Measurements from ENCODE around the gene OR2C1. TPM values are rescaled to one million over a fixed set of nuclear protein-coding genes. Genes with fewer than 3 reads are reported as not detected.

The OR2C1 gene
- total RNA-seq, 1 donor = not detected

DNA sequence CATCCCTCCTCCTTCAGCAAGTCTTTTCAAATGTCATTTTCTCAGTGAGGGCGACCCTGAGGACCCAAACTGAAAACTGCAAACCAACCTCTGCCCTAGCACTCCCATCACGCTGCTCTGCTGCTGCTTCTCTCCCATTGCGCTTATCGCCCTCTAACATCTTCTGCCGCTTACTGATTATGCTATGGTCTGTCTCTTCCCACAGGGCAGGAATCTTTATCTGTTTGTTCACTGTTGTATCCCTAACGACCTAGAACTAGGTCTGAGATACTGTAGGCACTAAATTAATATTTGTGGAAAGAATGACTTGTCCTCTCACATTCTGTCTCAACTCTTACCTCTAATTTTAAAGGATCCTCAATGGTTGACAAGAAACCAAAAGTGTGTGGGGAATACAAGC is 32.6 kb downstream of the OR2C1 start:
- DNase-seq (ENCODE audit: low read depth) = no peak
- TF ChIP-seq, protein P1, sequence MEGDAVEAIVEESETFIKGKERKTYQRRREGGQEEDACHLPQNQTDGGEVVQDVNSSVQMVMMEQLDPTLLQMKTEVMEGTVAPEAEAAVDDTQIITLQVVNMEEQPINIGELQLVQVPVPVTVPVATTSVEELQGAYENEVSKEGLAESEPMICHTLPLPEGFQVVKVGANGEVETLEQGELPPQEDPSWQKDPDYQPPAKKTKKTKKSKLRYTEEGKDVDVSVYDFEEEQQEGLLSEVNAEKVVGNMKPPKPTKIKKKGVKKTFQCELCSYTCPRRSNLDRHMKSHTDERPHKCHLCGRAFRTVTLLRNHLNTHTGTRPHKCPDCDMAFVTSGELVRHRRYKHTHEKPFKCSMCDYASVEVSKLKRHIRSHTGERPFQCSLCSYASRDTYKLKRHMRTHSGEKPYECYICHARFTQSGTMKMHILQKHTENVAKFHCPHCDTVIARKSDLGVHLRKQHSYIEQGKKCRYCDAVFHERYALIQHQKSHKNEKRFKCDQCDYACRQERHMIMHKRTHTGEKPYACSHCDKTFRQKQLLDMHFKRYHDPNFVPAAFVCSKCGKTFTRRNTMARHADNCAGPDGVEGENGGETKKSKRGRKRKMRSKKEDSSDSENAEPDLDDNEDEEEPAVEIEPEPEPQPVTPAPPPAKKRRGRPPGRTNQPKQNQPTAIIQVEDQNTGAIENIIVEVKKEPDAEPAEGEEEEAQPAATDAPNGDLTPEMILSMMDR (IDR thresholded peaks at IDR 0.05; ENCODE audit: insufficient read depth, low read depth, low read length) = no peak
- H3K4me3 ChIP-seq (ENCODE audit: low read depth, low read length) = no peak overlapping the region

DNA sequence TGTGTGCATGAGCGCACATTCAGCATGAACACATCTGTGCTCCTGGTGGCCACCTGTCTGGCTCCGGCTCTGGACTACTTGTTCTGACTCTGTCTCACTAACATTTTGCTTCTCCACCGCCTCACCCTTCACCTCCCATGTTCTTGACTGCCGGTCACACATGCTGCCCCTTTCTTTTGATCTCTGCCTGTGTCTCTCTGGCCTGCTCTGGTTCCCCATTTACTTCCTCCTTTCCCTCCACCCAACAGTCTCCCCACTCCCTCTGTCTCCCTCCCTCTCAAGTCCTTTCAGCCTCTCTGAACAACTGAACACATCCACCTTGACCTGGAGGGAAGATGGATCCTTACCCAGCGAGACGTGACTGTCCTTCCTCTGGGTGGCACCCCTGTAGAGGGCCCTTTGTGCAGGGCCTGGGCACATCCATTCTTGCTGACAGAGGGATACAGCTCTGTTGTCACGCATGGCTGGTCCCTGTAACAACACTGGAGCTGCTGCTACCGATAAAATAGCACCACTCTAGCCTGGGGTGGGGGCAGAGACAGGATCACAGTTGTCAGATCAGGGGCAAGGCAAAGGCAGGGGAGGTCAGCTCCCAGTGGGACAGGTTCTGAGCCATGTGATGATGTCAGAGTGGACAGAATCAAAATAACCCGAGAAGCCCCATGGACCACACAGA is 34.1 kb downstream of the OR2C1 start:
- H3K4me3 ChIP-seq (ENCODE audit: low read depth, low read length) = no peak overlapping the region
- no peak for DNase-seq (ENCODE audit: low read depth)
- TF ChIP-seq, protein P1 (IDR thresholded peaks at IDR 0.05; ENCODE audit: insufficient read depth, low read depth, low read length) = no peak

DNA sequence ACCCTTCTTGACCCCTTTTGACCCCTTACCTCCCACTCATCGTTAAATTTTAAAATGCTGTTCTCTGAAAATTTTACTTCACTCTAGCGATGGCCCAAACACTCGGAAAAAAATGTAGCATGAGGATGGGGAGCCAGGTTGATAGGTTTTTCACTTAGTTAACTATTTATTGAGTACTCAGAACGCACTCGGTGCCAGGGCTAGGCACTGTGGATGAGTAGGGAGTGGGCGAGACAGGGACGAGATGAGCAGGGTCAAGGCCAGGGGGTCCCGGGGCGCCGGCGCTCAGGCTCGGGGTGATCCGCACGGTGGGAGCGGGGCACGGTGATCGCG is 44.7 kb downstream of the OR2C1 start:
- no peak for DNase-seq (ENCODE audit: low read depth)
- TF ChIP-seq, protein P1 (IDR thresholded peaks at IDR 0.05; ENCODE audit: insufficient read depth, low read depth, low read length) = no peak
- peak overlapping the region; percentile 69 for H3K4me3 ChIP-seq (ENCODE audit: low read depth, low read length)

DNA sequence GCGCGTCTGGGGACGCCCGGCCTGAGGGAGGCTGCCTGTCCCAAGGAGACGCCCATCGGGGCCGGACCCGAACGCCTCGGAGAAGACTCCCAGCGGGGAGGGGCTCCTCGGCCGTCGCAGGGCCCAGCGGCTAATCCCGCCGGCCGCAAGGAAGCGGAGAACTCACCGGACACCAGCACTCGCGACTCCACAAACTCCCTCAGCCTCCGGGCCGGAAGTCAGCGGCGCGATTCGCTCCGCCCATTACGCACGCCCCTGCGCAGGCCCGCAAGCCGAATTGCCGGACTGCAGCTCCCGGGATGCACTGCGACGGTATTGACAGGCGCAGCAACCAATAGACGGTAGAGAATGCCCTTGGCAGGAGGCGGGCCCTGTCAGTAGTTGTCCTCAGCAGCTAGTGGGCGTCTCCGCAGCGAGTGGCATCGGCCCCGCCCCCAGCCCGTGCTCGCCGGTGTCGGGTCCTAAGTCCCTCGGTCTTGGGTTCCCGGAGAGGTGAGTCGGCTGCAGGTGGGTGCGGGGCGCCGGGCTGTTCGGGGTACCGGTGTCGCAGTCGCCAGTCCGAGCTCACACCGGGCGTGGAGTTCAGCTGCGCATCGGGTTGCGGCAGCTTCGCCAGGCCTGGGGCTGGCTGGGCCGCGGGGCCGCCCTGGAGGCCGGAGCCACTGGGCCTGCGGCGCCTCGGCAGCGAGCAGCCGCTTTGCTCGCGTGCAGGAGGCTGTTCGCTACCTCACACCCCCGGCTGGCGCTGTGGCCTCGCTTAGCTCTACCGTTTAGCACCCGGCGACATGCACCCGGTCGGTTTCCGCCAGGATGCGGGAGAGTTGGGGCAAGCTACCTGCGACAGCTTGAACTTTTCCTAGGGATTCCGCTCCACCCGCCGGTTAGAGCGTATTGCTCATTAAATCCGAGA is 45.3 kb downstream of the OR2C1 start, which contains the start of the genes ZNF174 and ZSCAN32:
TSS of gene ZNF174 (plus strand) at position 437 of the 910 bp plus-strand sequence. CDS start 790 bp downstream, outside the sequence.
TSS of gene ZSCAN32 (minus strand) at position 226 of the 910 bp plus-strand sequence. CDS start 3,447 bp downstream, outside the sequence.
- DNase-seq (ENCODE audit: low read depth) = peak; percentile 99
- TF ChIP-seq, protein P1 (IDR thresholded peaks at IDR 0.05; ENCODE audit: insufficient read depth, low read depth, low read length) = no peak
- peak within 1 kb of the TSS; percentile 69 for H3K4me3 ChIP-seq (ENCODE audit: low read depth, low read length)

DNA sequence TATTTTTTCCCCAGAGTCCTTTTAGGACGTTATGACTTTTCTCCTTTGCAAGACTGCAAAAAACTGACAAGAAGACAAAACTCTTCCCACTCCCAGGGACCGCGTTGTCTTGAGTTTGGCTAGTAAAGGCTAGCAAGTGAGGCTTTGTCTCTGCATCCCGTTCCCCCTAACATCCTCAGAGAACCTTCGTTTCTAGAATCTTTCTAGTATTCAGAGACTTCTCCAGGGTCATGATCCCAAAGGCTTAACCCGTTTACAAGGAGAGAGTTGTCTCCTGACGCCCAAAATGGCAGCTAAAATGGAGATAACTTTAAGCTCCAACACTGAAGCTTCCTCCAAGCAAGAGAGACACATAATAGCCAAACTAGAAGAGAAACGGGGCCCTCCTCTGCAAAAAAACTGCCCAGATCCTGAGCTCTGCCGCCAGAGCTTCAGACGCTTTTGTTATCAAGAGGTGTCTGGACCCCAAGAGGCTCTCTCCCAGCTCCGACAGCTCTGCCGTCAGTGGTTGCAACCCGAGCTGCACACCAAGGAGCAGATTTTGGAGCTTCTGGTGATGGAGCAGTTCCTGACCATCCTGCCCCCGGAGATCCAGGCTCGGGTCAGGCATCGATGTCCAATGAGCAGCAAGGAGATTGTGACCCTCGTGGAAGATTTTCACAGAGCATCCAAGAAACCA is 46.2 kb downstream of the OR2C1 start:
- peak; percentile 24 for DNase-seq (ENCODE audit: low read depth)
- TF ChIP-seq, protein P1 (IDR thresholded peaks at IDR 0.05; ENCODE audit: insufficient read depth, low read depth, low read length) = no peak
- H3K4me3 ChIP-seq (ENCODE audit: low read depth, low read length) = peak overlapping the region; percentile 69

Other genes starting within 250 kb of the OR2C1 start
- 14.2 and 18.4 TPM in 2 replicates for gene ZNF205, start 243.3 kb upstream of the OR2C1 start, total RNA-seq
- 3.5 and 5.5 TPM in 2 replicates for gene ZNF213, start 220.9 kb upstream of the OR2C1 start, total RNA-seq
- gene OR1F1, start 167.7 kb upstream of the OR2C1 start, total RNA-seq = under 0.01 and 0.43 TPM in 2 replicates
- gene ZNF200, start 120.7 kb upstream of the OR2C1 start, total RNA-seq = 10.0 and 11.2 TPM in 2 replicates
- gene MEFV, start 99.3 kb upstream of the OR2C1 start, total RNA-seq = under 0.01 TPM in 1 of 2 replicates, not detected in the other
- 43.2 and 56.7 TPM in 2 replicates for gene ZNF263, start 72.4 kb upstream of the OR2C1 start, total RNA-seq
- 4.2 and 7.3 TPM in 2 replicates for gene TIGD7, start 50.5 kb upstream of the OR2C1 start, total RNA-seq
- gene ZNF75A, start 50.4 kb upstream of the OR2C1 start, total RNA-seq = 19.0 and 25.5 TPM in 2 replicates
- gene ZSCAN32, start 45.1 kb downstream of the OR2C1 start, total RNA-seq = 12.1 and 12.6 TPM in 2 replicates
- 8.1 and 8.6 TPM in 2 replicates for gene ZNF174, start 45.3 kb downstream of the OR2C1 start, total RNA-seq
- gene ZNF597, start 87.6 kb downstream of the OR2C1 start, total RNA-seq = 3.2 and 5.2 TPM in 2 replicates
- gene NAA60, start 87.8 kb downstream of the OR2C1 start, total RNA-seq = 10.0 and 16.8 TPM in 2 replicates
- gene C16orf90, start 139.6 kb downstream of the OR2C1 start, total RNA-seq = not detected in 2 replicates
- gene CLUAP1, start 145.1 kb downstream of the OR2C1 start, total RNA-seq = 14.5 and 22.0 TPM in 2 replicates
- not detected in 2 replicates for gene NLRC3, start 221.5 kb downstream of the OR2C1 start, total RNA-seq